ENCODE measurements around the gene RBM25.

- no peak for TF ChIP-seq REST (IDR thresholded peaks at IDR 0.05; ENCODE audit: insufficient read depth in 1 of 2, low read depth in 2 of 2, low read length in 2 of 2)
- TF ChIP-seq SIN3A (IDR thresholded peaks at IDR 0.05; ENCODE audit: borderline replicate concordance, insufficient read depth, low read length), result no peak
- no peak for TF ChIP-seq POLR2AphosphoS5 (IDR thresholded peaks at IDR 0.05; ENCODE audit: low read depth, low read length)
Observed at GRCh38 chr14:73069585-73069984, 11.3 kb downstream of the RBM25 start.
